ENCODE measurements around the gene MED12L. TPM values are rescaled to one million over a fixed set of nuclear protein-coding genes. Genes with fewer than 3 reads are reported as not detected.

Gene MED12L
- total and polyA plus RNA-seq, 10 of the 15 experiments (the other 5 are each of a cell fraction or from before 2014, with no cell fraction given), result 0.01 to 0.06 (median 0.03) TPM; not detected in 2

- in situ Hi-C loops (cut with MboI) (no loop called here), intact Hi-C loops (cut with micrococcal nuclease; ENCODE audit: unreplicated experiment) (no loop called here)
- TF ChIP-seq RELB (IDR thresholded peaks at IDR 0.05; ENCODE audit: low read depth) (no peak), HDAC2 (IDR thresholded peaks at IDR 0.05) (no peak), MXI1 (IDR thresholded peaks at IDR 0.05; ENCODE audit: low read depth, low read length) (no peak), EP300 (IDR thresholded peaks at IDR 0.05; ENCODE audit: borderline replicate concordance in 1 of 2, control insufficient read depth in 1 of 2, low read depth in 2 of 2, low read length in 2 of 2) (no peak), TCF3 (IDR thresholded peaks at IDR 0.05; ENCODE audit: borderline replicate concordance, insufficient read depth, low read depth, low read length) (no peak), WRNIP1 (IDR thresholded peaks at IDR 0.05; ENCODE audit: borderline replicate concordance, low read depth, low read length) (no peak), POLR2A (IDR thresholded peaks at IDR 0.05; ENCODE audit: low read depth, low read length) (no peak), ZBED1 (IDR thresholded peaks at IDR 0.05; ENCODE audit: borderline replicate concordance) (no peak), ZBTB33 (IDR thresholded peaks at IDR 0.05) (no peak), IRF3 (IDR thresholded peaks at IDR 0.05) (no peak), CTCF (IDR thresholded peaks at IDR 0.05 in 2 of 3, conservative IDR thresholded peaks at IDR 0.05 in 1 of 3; ENCODE audit: control insufficient read depth in 2 of 3, extremely low read depth in 1 of 3, insufficient read depth in 1 of 3, low read depth in 3 of 3, low read length in 3 of 3) (no peak), SMAD5 (IDR thresholded peaks at IDR 0.05; ENCODE audit: low read depth) (no peak), EZH2 (IDR thresholded peaks at IDR 0.05; ENCODE audit: borderline replicate concordance, control insufficient read depth, low read depth, low read length) (no peak)
- BruUV-seq (replicated peaks), result no TSS peak
- ChIA-PET POLR2A (no interaction called here), SMC1A (ENCODE audit: uncharacterized antibody, unreplicated experiment) (no interaction called here), CTCF (interaction anchor here (0.6 kb wide), 2 partner anchors 19 to 24 kb away, joined by 3 to 5 read pairs; no protein-coding TSS in a partner anchor), RAD21 (ENCODE audit: unreplicated experiment) (no interaction called here)
- no peak overlapping the region for H3K4me3 ChIP-seq
- no peaks in the 10 kb centered on the region for H3K4me1 ChIP-seq (ENCODE audit: control insufficient read depth, insufficient read depth, low read length)
- FAIRE-seq (no peak), DNase-seq (ENCODE audit: low read depth, low spot score) (no peak), ATAC-seq (no peak)
- H3K36me3 ChIP-seq (ENCODE audit: control insufficient read depth in 2 of 2, insufficient read depth in 2 of 2, low read length in 1 of 2), result no peaks in the 10 kb centered on the region
- H3K4me2 ChIP-seq (ENCODE audit: control insufficient read depth, insufficient read depth), result no peak overlapping the region
- no peaks in the 10 kb centered on the region for H4K20me1 ChIP-seq (ENCODE audit: control insufficient read depth, insufficient read depth)
- H3K79me2 ChIP-seq (ENCODE audit: control insufficient read depth, insufficient read depth, low read length), result no peaks in the 10 kb centered on the region
- no peaks in the 10 kb centered on the region for H3K9me3 ChIP-seq (replicated peaks; ENCODE audit: control insufficient read depth, insufficient read depth, low read length)
- H3K27ac ChIP-seq (ENCODE audit: control insufficient read depth, insufficient read depth), result no peak overlapping the region
- H3K27me3 ChIP-seq (replicated peaks in 1 of 2; ENCODE audit: control insufficient read depth in 2 of 2, insufficient read depth in 2 of 2, low read length in 1 of 2), result no peaks in the 10 kb centered on the region
- no peak overlapping the region for H2AFZ ChIP-seq (ENCODE audit: control insufficient read depth, low read depth, low read length)
- no peak overlapping the region for H3K9ac ChIP-seq (ENCODE audit: control insufficient read depth, insufficient read depth, low read length)
These were observed 37.8 kb upstream of the MED12L start for GRCh38 chr3:151047636-151048035.

All from GM12878 (cell line).